ENCODE measurements around the gene FGF18.

Gene FGF18

DNA sequence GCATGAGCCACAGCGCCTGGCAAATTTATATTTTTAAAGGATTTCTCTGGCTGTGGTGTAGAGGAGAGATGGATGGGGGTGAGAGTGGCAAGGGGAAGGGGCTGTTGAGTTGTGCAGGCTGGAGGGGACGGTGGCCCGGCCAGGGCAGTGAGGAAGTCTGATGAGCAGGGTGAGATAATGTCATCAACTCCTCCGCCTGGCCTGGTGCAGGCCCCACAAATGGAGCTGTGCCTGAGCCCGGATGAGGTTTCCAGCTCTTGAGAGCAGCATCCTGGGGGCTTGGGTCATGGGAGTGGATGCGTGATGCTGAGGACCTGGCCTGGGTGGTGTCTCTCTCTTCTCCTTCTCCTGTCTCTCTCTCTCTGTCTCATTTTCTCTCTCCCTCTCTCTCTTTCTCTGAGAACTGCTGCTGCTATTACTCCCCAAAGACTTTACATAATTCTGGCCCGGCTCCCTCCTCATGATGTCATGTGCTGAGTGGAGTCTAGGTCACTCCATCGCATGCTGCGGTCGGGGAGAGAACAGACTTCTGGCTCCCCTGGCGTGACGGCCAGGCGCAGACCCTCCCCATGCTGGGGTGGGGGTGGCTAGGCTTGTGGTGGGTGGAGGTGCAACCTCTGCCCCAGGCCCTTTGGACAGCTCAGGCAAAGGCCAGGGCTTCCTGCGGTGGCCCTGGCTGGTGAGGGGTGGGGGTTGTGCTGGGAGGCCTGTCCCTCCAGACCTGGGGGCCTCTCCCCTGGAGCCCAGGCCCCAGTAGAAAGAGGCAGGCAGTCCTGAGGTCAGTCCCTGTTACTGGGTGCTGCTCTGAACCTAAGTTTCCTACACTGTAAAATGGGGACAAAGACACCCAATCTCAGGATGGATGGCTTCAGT, 26.4 kb downstream of the FGF18 start:
- no peak for DNase-seq

DNA sequence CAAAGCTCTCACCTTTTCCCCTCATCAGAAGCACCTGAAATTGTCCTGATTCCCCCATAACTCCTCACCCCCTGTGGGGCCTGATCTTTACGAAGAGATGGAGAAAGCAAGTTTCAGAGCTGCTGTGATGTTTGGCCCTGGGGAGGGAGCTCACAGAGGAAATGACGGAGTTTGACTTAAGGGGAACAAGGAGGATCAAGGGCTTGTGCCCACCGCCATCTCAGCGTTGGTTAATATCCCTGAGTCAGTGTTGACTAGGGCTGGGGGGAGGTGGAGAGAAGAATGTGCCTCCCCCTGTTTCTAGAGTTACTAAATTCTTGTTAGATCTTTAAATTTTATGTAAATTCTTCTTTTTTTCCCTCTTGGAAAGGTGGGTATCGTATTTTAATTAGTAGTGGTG, 27.8 kb downstream of the FGF18 start:
- no peak for DNase-seq

DNA sequence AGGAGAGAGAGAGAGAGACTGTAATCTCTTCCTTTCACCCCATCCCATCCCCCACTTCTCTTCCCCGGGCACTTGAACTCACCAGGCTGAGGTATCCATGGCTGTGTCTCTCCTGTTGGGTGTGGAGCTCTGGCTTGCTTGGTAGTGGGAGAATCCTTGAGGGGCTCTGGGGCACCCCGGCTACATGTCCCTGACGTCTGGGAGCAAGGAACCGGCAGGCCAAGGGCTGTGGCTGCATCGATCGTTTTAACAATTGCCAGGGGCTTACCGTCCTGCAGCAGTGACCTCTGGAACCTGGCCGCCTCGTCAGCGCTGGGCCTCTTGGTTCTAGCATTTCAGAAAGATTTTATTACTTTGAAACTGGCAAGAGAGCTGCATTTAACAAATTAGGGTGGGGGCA, 30.0 kb downstream of the FGF18 start:
- DNase-seq = no peak

DNA sequence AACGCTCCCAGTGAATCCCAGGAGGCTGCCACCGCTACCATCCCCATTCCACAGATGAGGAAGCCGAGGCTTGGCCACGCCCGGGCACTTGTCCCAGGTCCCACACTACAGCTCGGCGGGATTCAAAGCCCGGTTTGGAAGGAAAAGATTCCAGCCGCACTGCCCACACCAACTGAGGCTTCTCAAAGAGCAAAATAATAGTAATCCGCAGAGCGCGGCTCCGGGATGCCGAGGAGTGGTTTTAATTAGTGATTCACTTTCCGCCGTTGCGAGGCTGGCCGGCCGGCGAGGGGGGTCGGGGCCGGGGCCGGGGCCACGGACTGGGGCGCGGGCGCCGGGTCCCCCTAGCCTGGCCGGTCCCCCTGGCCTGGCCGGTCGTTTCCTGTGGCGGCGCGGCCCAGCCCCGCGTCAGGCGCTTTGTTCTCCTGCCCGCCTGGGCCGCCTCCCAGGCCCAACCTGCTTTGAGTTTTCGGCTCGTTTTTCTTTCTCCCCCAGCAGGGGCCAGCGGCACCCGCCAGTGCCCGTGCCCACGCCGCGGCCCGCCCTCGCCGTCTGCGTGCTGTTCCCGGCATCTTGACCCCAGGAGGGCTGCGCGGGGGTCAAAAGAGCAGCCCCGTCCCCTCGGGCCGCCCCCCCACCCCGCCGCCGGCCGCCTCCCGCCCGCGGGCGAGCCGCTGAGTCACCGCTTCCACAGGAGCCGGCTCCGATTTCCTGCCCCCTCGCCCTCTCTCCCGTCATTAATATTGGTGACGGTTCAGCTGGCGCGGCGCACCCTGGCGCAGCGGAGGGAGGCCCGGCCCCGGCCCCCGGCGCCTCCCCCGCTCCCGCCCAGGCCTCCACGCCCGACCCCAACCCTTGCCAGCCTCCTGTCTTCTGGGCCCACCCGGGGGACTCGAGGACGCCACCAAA, 31.2 kb downstream of the FGF18 start:
- no peak for DNase-seq

DNA sequence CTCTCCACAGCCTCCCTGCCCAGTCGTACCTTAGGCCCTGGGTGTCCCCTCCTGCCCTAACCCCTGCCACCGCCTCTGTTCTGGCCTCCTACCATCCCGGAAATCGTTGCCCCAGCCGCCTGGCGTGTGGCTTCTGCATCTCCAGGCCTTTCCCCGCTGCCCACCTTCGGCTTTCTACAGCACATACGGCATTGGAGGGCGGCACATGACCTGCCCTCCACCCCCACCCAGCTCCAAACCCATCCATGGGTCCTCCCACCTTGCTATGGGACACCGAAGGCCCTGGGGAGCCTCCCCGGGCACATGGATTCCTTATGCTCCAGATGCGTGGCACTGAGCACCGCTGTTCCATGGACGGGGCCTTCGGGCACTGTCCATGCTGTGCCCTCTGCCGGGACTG, 32.0 kb downstream of the FGF18 start:
- DNase-seq = no peak

DNA sequence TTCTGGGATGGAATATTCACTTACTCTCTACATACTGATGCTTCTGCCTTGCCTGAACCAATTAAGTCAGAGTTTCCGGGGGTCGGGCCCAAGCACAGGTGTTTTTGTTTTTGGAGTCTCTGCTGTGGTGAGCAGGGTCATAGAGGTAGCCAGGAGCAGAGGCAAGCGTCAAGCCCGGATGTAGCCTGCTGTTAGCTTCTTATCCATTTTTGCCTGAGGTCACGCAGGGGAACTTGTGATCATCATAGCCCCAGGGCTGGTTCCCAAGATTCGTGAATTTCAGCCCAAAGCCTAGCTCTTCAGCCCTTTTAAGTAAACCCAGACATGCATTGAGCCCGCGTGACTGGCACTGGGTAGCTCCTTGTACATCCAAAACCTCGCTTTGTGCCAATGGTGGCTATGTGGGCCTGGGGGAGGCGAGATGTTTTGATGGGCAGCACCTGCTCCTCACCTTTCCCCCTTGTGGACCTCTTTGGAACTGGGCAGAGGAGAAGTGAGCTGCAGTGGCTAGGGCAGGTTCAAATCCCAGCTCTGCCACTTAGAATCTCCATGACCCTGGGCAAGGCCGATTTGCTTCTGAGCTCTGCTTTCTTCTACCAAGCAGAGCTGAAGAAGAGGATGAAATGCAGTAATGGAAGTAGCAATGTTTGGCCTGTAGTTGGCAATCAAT, 33.7 kb downstream of the FGF18 start:
- no peak for DNase-seq

DNA sequence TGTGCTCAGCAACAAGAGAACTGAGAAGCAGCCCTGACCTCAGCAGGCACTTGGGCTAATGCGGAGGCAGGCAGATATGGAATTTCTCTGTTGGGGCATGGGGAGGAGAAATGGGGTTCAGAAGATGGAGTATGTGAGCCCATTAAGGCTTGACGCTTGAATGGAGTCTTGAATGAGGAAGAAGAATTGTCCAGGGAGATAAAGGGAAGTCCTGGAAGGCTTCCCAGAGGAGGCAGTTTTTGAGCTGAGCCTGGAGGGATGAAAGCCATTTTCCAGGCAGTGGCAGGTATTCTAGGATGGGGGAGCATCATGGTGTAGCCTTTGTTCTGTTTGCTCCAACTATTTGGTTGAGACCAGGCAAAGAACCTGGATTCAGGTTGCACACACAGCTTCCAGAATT, 34.5 kb downstream of the FGF18 start:
- no peak for DNase-seq

DNA sequence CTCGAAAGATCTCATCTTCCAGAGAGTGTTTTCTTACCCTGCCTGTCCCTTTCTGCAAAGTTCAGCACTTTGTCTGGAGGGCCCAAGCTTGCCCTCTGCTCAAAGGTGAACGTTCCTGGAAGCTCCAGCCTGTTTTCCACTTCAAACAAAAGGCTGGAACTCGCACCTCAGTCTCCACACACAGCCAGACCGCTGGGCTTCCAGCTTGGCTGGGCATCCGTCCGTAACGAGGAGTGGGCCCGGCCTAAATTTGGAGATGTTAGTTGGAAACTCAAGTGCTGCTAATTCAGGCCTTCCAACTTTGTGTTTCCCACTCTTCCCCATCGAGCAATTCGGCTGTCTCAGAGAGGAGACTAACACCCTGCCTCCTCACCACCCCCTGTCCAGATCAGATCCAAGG, 35.1 kb downstream of the FGF18 start:
- DNase-seq = no peak

DNA sequence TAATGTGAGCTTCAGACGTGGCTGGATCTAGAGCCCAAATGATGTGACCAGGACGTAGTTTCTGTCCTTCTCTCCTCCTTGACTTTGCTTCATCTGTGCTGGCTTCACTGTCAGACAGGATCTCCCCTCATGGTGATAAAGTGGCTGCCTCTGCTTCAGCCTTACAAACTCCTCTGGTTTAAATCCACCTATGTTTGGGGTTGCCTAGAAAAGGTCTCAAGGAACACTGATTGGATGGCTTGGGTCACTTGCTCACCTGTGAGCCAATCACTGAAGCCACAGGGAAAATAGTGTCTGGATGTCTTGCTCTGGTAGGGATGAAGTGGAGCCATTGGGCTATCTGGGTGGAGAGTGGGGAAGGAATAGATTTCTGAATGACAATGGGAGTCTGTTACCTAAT, 36.1 kb downstream of the FGF18 start:
- no peak for DNase-seq

DNA sequence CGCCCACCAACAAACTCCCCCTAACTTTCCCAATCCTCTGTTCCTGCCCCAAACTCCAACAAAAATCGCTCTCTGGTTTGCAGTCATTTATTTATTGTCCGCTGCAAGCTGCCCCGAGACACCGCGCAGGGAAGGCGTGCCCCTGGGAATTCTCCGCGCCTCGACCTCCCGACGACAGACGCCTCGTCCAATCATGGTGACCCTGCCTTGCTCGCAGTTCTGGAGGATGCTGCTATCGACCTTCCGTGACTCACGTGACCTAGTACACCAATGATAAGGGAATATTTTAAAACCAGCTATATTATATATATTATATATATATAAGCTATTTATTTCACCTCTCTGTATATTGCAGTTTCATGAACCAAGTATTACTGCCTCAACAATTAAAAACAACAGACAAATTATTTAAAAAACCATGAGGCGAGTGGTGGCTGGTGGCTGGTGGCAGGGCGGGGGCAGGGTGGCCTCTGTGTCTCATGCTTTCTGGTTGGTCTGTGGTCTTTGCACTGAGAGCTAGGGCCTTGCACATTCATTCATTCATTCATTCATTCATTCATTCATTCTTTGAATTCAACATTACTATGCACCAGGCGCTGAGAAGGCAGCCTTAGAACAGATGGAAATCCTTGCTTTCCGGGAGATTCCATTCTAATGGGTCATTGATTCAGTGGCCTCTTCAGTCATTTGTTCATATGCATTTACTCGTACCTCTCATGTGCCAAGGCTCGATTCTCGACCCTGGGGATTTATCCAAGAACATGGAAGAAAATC, 37.9 kb downstream of the FGF18 start:
- DNase-seq = no peak

DNA sequence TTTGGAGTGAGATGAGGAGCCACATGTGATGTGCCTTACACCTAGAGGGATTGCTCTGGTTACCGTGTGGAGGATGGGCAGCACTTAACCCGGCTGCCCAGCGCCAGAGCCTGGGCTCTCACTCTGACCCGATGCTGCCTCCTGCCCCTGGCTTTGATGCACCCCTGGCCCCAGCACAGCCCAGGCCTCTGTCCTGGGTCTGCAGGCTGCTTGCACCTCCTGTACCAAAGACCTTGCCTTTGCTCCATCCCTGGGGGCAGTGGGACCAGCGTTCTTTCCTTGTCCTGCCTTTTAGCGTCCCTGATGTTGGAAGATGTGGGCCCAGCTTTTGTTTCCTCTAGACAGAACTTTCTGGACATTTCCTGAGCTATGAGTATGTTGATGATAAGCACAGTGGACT, 40.4 kb downstream of the FGF18 start:
- DNase-seq = no peak

DNA sequence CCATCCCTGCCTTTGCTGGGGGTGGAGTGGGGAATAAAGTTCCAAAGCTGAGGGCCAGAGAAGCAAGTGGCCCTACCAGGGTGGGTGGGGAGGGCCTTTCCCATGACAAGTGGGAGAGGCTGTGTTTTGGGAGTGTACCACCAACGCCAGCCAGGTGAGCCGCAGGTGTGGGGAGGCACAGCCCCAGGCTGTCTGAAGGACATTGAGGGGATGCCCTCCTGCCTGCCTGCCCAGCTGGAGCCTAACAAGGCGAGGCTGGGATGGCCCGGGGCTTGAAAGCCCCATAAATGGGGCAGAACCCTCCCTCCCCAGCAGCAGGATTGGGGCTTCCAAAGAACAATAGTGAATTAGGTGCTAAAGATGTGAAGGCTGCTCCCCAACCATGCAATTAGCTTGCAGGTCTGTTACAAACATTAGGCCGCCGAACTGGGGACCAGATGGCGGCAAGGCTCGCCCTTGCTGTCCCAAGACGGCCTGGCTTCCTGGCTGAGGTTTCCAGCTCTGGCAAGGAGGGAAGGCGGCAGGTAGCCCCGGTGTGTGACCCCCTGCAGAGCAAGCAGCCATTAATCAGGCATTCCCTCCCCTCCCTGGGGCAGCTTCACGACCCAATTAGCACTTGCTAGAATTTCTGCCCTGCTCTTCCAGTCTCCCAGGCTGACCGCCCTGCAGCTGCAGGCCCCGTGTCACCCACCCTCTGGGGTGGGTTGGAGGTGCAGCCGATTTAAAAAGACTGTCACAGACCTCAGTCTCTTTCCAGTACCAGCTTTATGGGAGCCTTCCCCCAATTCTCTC, 42.9 kb downstream of the FGF18 start:
- DNase-seq = no peak

DNA sequence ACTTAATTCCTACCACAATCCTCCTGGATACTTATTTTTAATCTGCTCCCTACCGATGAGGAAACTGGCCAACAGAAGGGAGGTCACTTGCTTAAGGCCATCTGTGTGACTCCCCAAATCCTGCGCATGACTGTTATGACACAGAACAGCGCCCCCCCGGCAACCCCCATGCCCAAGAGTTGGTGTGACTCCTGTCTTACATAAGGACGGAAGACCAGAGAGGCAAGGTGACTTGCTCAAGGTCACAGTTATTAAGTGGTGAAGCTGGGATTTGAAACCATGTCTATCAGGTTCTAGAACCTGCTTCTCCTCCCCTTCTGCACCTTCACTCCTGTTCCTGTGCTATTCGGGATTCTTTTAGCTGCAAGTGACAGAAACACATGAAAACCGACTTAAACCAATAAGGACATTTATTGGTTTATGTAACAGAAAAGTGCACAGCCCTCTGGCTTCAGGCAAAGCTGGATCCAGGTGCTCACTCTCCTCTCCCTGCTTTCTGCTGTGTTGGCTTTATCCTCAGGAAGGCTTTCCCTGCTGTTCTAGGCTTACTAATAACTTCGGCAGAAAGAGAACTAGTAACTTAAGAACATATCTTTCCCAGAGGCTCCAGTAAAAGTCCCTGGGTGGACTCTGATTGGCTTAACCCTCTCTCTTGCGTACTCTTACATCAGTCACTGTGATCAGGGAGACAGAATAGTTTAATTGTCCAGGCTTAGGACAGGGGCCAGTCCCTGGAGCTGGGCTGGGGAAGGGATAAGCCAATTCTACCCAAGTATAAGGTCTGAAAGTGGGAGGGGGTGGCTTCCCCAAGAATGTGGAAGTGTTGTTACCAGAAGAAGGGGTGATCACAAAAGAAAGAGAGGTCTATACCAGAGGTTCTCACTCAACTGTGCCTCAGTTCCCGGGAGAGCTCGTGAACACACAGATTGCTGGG, 43.7 kb downstream of the FGF18 start:
- no peak for DNase-seq

DNA sequence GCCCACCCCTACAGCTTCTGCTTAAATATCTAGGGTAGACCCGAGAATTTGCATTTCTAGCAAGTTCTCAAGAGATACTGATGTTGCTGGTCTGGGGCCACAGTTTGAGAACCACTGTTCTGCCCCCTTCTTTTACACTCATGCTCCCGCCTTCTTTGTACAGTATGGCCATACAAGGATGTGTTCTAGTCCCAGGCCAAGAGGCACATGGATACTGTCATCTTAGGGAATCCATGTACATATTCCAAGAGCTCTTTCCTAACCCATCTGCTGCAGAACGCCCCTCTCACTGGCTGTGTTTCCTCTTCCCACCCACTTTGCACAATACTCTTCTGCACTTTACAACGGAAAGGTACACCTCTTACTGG, 44.4 kb downstream of the FGF18 start:
- DNase-seq = no peak

DNA sequence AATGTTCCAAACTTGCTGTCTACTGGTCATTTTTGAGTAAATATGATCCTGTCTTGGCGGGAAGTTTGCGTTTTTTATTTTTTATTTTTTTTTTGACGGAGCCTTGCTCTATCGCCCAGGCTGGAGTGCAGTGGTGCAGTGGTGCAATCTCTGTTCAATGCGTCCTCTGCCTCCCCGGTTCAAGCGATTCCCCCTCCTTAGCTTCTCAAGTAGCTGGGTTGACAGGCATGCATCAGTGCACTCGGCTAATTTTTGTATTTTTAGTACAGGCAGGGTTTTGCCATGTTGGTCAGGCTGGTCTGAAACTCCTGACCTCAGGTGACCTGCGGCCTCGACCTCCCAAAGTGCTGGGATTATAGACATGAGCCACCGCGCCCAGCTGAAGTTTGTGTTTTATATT, 45.4 kb downstream of the FGF18 start:
- DNase-seq = no peak

DNA sequence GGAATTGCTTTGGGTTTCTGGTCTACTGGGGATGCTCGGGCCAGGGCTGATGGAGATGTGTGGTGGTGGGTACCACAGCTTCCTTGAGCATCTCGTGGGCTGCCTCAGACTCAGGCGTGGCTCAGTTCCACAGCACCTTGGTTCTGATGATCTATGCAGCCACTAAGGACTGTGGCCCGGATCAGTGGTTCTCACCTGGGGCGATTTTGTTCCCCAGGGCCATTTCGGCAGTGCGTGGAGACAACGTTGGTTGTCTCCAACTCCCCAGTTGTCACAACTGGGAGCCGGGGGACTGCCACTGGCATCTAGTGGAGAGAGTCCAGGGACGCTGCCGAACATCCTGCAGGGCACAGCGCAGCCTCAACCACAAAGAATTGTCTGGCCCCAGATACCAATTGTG, 47.7 kb downstream of the FGF18 start:
- no peak for DNase-seq

DNA sequence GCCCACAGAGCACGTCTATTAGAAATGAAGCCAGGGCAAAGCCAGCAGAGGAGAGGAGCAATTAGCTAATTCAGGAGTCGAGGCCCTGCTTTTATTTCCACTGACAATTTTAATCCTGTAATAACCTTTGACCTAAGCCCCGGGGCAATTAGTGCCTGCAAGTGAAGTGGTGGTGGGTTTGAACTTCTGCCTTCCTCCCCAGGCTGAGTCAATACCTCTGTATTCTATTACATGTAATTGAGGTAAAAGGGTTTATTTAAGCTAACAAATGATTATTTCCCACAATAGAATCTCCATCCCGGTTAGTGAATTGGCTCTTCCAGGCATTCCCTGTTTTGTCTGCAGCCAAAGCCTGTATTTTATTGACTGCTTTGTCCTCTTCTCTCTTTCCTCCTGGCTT, 49.9 kb downstream of the FGF18 start:
- DNase-seq = no peak

DNA sequence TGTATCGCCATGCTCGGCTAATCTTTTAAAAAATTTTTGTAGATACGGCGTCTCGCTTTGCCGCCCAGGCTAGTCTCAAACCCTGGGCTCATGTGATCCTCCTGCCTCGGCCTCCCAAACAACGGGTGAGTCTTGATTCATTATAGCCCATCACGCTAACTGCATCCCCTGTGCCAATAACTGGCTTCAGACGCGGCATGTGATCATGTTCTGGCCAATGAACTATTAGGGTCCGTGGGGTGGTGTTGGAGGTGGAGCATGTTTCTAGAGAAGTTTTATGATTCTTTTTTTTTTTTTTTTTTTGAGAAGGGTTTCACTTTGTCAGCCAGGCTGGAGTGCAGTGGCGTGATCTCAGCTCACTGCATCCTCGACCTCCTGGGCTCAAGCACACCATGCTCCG, 51.0 kb downstream of the FGF18 start:
- DNase-seq = no peak

DNA sequence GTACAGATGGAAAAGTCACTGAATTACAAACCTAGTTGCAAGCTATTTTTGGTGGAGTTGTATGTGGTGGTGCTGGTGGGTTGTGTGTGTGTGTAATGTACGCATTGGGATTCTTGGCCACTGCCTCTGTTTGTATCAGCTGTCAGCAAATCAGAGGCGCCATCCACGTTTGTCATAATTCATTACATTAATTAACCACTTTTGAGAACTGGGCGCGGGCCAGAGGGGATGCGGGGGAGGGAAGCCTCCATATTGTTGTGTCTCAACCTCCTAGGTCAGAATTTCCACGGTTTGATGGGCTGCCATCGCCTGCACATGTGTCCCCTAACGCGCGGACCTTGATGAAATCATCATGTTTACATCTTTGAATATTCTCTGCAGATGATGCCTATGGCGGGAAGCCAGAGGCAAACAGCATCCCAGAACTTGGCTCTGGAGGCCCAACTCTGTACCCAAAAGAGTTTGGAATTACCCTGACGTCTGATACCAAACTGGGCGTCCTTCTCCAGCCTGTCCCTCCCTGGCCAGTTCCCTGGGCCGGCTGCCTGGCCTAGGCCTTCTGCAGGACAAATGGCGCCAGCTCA, 54.9 kb downstream of the FGF18 start:
- no peak for DNase-seq

DNA sequence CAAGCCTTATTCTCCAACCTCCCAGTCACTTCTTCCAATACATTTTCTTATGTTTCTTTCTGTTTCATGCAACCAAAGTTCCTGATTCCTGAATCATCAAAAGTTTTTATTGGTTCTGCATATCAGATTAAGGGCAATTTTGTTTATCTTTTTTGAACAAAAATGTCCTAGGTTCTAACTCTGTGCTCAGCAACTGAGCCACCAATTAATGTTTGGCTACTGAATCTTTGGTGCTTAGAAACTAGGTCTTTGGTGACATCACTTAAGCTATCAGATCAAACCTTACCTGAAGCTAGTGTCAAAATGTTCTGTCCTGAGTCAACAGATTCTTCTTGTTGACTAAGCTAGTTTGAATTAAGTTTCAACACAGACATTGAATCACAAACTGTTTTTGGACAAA, 56.1 kb downstream of the FGF18 start:
- no peak for DNase-seq

Data from CD4-positive, alpha-beta T cell treated with Interleukin-17A for 1 hour (primary cell).